ENCODE results near the gene MAD1L1. TPM values are rescaled to one million over a fixed set of nuclear protein-coding genes. Genes with fewer than 3 reads are reported as not detected.

MAD1L1 gene
- total and polyA plus RNA-seq, 3 experiments from 2014 or later, result 43.6 to 185 (median 47.3) TPM

DNA sequence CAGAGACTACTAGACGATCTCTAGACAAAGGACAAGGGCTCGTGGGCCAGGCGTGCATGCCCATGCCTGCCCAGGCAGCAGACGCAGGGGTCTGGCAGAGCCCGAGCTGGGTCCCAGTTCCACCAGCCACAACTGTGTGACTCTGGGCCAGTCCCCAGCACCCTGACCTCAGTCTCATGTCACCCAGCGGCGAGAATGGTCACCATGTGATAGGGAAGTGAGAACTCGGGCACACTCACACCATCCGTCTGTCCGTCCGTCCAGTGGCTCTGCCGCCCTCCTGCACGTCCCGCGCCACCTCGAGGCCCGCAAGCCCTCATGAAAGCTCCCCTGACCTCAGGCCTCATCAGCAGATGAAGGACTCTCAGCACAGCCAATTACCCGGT lies 282.7 kb downstream of the MAD1L1 start:
- CTCF ChIA-PET, result no interaction called here
- H3K4me3 ChIP-seq (ENCODE audit: low read length), result no peak overlapping the region
- H3K27ac Mint-ChIP-seq, result no peak overlapping the region

DNA sequence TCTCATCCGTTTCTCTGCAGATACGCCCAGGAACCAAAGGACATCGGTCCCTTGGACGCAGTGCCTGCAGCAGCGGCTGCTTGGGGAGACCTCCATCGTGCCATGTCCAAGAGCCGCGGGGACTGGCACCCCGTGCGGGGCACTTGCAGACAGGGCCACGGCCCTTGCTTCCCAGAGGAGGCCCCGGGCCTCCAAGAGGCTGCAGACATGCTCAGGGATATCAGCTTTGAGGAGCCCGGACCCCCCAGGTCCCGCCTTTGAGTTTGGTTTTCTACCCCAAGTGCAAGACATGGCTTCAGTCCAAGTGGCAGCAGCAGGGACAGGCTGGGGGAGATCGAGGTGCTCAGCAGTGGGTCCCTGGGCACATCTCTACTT lies 283.1 kb downstream of the MAD1L1 start:
- no peaks in the 10 kb centered on the region for H3K36me3 ChIP-seq (ENCODE audit: insufficient read depth, low read length)
- no peaks in the 10 kb centered on the region for H3K27me3 ChIP-seq (ENCODE audit: insufficient read depth, low read length, poor library complexity, severe bottlenecking)
- H3K27ac ChIP-seq (ENCODE audit: low read depth, low read length), result no peak overlapping the region
- Mint-ChIP-seq H3K27ac (no peak overlapping the region), H3K36me3 (peaks cover 0 to 3% (median 0%) of the 10 kb centered on the region in 3 donors), H3K4me3 (no peak overlapping the region), H3K27me3 (no peaks in the 10 kb centered on the region), H3K4me1 (peaks cover 6 to 28% (median 14%) of the 10 kb centered on the region in 3 donors), H3K9me3 (no peaks in the 10 kb centered on the region)
- peaks cover 21% of the 10 kb centered on the region for H3K4me1 ChIP-seq (ENCODE audit: insufficient read depth, low read length)
- CTCF ChIA-PET, result no interaction called here
- H3K9me3 ChIP-seq (ENCODE audit: low read length), result no peaks in the 10 kb centered on the region
- no peak overlapping the region for H3K4me3 ChIP-seq (ENCODE audit: low read length)
- POLR2A ChIA-PET, result no interaction called here
- DNase-seq, result peak in 1 of 5 donors; percentile 43

More for the DNA sequence above, 282.7 kb downstream of the MAD1L1 start:
- Histone ChIP-seq H3K4me1 (ENCODE audit: insufficient read depth, low read length) (peaks cover 19% of the 10 kb centered on the region), H3K9me3 (ENCODE audit: low read length) (no peaks in the 10 kb centered on the region), H3K36me3 (ENCODE audit: insufficient read depth, low read length) (no peaks in the 10 kb centered on the region), H3K27ac (ENCODE audit: low read depth, low read length) (no peak overlapping the region), H3K27me3 (ENCODE audit: insufficient read depth, low read length, poor library complexity, severe bottlenecking) (no peaks in the 10 kb centered on the region)
- peaks cover 0 to 3% (median 0%) of the 10 kb centered on the region in 3 donors for H3K36me3 Mint-ChIP-seq
- no peaks in the 10 kb centered on the region for H3K9me3 Mint-ChIP-seq
- POLR2A ChIA-PET, result no interaction called here
- DNase-seq, result no peak
- H3K4me1 Mint-ChIP-seq, result peaks cover 6 to 28% (median 14%) of the 10 kb centered on the region in 3 donors
- no peaks in the 10 kb centered on the region for H3K27me3 Mint-ChIP-seq
- no peak overlapping the region for H3K4me3 Mint-ChIP-seq

DNA sequence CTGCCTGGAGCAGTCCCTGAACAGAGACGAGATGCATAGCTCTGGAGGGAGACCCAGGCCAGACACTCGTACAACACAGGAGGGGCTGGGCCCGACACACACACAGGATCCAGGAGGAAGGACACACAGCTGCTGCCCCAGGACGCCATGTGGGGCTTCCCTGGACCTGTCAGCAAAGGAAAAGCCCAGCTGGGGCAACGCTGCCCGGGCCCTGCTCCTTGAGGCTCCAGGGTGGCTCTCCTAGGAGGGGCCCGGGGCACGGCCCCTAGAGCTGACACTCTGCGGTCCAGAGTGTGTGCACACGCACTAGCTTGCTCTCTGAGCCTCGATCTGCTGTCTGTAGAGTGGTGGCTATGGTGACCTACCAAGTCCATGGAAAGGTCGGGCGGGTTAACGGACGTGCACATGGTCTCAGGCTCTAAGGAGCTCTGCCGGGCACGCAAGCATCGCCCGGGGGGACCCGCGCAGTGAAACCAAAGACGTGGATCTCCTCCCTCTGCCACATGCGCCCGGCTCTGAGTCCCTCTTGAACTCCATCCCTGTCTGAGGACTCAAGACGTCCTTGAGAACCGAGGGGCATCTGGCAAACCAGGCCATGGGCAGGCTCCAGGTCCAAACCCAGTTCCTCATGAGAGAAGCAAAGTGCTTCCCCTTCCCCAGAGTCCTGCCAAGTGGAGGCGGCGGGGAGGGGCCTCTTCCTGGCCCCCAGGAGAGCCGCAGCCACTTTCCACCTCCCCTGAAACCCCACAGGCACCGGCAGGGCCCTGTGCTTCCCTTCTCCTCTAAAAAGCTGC lies 283.7 kb downstream of the MAD1L1 start:
- CTCF ChIA-PET, result no interaction called here
- no peak overlapping the region for H3K27ac ChIP-seq (ENCODE audit: low read depth, low read length)

DNA sequence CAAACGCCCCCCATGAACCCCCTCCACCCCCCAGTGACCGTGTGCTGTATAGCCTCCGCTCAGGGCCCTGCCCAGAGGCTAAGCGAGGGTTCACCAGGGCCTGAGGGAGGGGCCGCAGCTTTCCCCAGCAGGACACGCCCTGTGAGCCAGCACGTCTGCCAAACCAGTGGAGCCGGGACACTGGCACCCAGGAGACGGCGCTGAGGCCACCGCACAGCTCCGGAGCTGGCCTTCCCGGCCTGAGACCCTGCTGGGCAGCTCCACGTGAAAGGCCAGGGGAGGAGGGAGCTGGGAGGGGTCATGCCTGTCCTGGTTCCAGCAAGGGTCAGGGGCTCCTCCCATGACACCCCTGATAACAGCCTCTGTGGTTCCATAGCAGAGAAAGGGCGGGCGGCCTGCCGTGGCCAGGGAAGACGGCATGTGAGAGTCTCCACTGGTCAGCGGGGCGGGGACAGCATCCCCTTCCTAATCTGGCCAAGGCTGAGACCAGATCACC lies 284.4 kb downstream of the MAD1L1 start:
- Mint-ChIP-seq H3K9me3 (no peaks in the 10 kb centered on the region), H3K27ac (no peak overlapping the region), H3K36me3 (peaks cover 0 to 3% (median 0%) of the 10 kb centered on the region in 3 donors), H3K4me3 (no peak overlapping the region), H3K27me3 (no peaks in the 10 kb centered on the region), H3K4me1 (peaks cover 16 to 39% (median 24%) of the 10 kb centered on the region in 3 donors)
- Histone ChIP-seq H3K4me1 (ENCODE audit: insufficient read depth, low read length) (peaks cover 34% of the 10 kb centered on the region), H3K27ac (ENCODE audit: low read depth, low read length) (no peak overlapping the region), H3K27me3 (ENCODE audit: insufficient read depth, low read length, poor library complexity, severe bottlenecking) (no peaks in the 10 kb centered on the region), H3K9me3 (ENCODE audit: low read length) (no peaks in the 10 kb centered on the region), H3K36me3 (ENCODE audit: insufficient read depth, low read length) (no peaks in the 10 kb centered on the region), H3K4me3 (ENCODE audit: low read length) (no peak overlapping the region)
- ChIA-PET POLR2A (no interaction called here), CTCF (no interaction called here)
- DNase-seq, result no peak

More for the DNA sequence above, 283.7 kb downstream of the MAD1L1 start:
- Histone ChIP-seq H3K9me3 (ENCODE audit: low read length) (no peaks in the 10 kb centered on the region), H3K4me3 (ENCODE audit: low read length) (no peak overlapping the region), H3K27me3 (ENCODE audit: insufficient read depth, low read length, poor library complexity, severe bottlenecking) (no peaks in the 10 kb centered on the region), H3K36me3 (ENCODE audit: insufficient read depth, low read length) (no peaks in the 10 kb centered on the region), H3K4me1 (ENCODE audit: insufficient read depth, low read length) (peaks cover 27% of the 10 kb centered on the region)
- Mint-ChIP-seq H3K36me3 (peaks cover 0 to 3% (median 0%) of the 10 kb centered on the region in 3 donors), H3K4me3 (no peak overlapping the region), H3K9me3 (no peaks in the 10 kb centered on the region), H3K27me3 (no peaks in the 10 kb centered on the region), H3K27ac (no peak overlapping the region), H3K4me1 (peaks cover 8 to 32% (median 17%) of the 10 kb centered on the region in 3 donors)
- POLR2A ChIA-PET, result no interaction called here
- peak in 1 of 5 donors; percentile 21 for DNase-seq

DNA sequence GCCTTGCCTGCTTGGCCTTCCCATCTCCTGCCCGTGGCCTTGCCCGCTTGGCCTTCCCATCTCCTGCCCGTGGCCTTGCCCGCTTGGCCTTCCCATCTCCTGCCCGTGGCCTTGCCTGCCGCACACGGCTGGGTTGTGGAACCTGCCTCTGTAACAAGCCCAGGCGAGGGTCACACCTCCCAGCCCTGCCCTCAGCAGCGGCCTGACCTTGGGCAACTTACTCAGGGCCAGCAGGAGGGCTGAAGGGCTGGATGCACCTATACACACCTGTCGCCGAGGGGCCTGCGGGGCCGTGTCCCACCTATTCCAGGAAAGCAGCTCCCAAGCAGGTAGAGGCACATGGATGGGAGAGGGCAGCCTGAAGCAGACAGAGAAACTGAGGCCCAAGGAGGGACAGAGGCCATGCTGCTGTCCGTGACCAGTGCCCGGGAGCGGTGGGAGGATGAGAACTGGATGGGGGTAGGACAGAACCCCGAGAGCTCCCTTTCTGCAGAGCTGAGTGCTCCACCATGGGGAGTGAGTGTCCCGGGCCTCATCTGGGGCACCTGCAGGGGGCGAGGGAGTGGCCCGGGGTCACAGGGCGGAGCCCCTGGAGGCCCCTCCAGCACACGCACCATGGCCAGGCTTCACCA lies 285.0 kb downstream of the MAD1L1 start:
- no peak overlapping the region for H3K4me3 ChIP-seq (ENCODE audit: low read length)
- no peak overlapping the region for H3K27ac ChIP-seq (ENCODE audit: low read depth, low read length)
- H3K27ac Mint-ChIP-seq, result no peak overlapping the region
- no peaks in the 10 kb centered on the region for H3K36me3 ChIP-seq (ENCODE audit: insufficient read depth, low read length)
- peaks cover 22 to 45% (median 31%) of the 10 kb centered on the region in 3 donors for H3K4me1 Mint-ChIP-seq
- peaks cover 40% of the 10 kb centered on the region for H3K4me1 ChIP-seq (ENCODE audit: insufficient read depth, low read length)
- H3K27me3 Mint-ChIP-seq, result no peaks in the 10 kb centered on the region
- H3K9me3 ChIP-seq (ENCODE audit: low read length), result no peaks in the 10 kb centered on the region
- peaks cover 0 to 3% (median 0%) of the 10 kb centered on the region in 3 donors for H3K36me3 Mint-ChIP-seq
- DNase-seq, result peak in 1 of 5 donors; percentile 40
- CTCF ChIA-PET, result no interaction called here
- POLR2A ChIA-PET, result interaction anchor here (0.6 kb wide), 1 partner anchor 12 kb away, joined by 5 read pairs; no protein-coding TSS in a partner anchor
- H3K27me3 ChIP-seq (ENCODE audit: insufficient read depth, low read length, poor library complexity, severe bottlenecking), result no peaks in the 10 kb centered on the region
- H3K4me3 Mint-ChIP-seq, result no peak overlapping the region
- no peaks in the 10 kb centered on the region for H3K9me3 Mint-ChIP-seq

DNA sequence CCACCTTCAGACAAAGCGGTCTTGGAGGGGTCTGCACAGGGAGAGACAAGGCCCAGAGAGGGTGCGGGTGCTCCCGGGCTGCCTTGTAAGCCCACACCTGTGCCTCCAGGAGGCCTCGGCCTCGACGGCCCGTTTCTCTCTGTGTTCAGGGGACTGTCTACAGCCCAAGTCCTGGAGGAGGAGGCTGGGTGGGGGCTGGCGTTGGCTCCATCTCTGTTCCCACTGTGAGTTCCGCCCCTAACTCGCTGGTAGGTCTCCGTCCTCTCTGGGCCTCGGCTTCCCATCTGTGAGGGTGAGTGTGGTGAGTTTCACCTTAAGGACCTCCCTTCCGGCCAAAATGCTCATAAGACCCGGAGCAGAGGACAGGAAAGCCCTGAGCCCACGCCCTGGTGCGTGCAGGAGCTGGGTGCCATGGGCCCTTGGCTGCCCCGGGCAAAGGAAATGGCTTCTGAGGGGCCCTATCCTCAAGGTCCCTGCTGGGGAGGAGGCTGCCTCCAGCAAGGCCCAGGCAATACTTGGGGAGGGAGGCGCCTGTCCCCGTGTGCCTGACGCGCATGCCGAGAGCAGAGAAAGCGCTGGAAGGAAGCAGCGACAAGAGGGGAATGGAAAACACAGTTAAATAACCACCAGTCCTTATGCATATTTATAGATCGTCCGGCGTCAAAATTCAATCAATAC lies 285.8 kb downstream of the MAD1L1 start:
- DNase-seq, result no peak
- H3K9me3 Mint-ChIP-seq, result no peaks in the 10 kb centered on the region
- Histone ChIP-seq H3K27ac (ENCODE audit: low read depth, low read length) (no peak overlapping the region), H3K9me3 (ENCODE audit: low read length) (no peaks in the 10 kb centered on the region), H3K36me3 (ENCODE audit: insufficient read depth, low read length) (no peaks in the 10 kb centered on the region), H3K27me3 (ENCODE audit: insufficient read depth, low read length, poor library complexity, severe bottlenecking) (no peaks in the 10 kb centered on the region), H3K4me1 (ENCODE audit: insufficient read depth, low read length) (peaks cover 48% of the 10 kb centered on the region), H3K4me3 (ENCODE audit: low read length) (no peak overlapping the region)
- H3K27ac Mint-ChIP-seq, result no peak overlapping the region
- no peaks in the 10 kb centered on the region for H3K27me3 Mint-ChIP-seq
- H3K4me3 Mint-ChIP-seq, result no peak overlapping the region
- H3K36me3 Mint-ChIP-seq, result peaks cover 0 to 3% (median 0%) of the 10 kb centered on the region in 3 donors
- ChIA-PET POLR2A (interaction anchor here (0.6 kb wide), 1 partner anchor 13 kb away, joined by 5 read pairs; no protein-coding TSS in a partner anchor), CTCF (no interaction called here)
- H3K4me1 Mint-ChIP-seq, result peaks cover 28 to 52% (median 35%) of the 10 kb centered on the region in 3 donors

DNA sequence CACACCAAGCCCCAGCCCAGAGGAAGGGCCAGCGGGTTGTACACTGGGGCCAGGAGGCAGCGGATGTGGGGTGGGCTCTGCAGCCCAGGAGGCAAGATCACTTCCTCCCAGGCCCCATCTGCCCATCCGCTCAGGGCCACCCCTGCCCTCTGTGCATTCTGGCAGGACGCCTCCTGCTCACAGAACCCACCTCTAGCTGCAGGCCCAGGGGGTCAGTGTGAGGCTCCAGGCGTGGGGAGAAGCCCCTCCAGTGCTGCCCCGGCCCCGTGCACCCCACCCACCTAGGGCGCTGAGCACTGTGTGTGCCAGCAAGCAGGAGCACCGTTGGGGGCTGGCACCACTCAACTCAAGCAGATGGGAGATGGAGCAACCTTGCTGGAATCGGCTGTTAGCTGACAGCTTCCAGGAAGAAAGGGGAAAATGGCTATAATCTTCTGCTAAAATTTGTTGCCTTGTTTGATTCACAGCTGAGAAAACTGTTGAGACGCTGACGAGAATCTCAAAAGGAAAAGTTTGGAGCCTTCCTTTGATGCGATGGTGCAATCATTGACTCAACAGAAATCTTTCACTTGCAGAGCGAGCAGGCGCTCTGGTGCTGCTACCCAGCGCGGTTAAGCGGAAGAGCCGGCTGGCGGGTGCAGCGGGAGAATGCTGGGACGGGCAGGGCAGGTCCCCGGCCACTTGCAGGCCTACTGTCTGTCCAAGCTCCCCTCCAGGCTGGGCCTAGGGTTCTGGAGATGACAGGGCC lies 286.5 kb downstream of the MAD1L1 start:
- Mint-ChIP-seq H3K27me3 (no peaks in the 10 kb centered on the region), H3K9me3 (no peaks in the 10 kb centered on the region), H3K4me1 (peaks cover 26 to 52% (median 30%) of the 10 kb centered on the region in 3 donors), H3K27ac (peak overlapping the region in 1 of 8 donors; percentile 11), H3K4me3 (no peak overlapping the region), H3K36me3 (no peaks in the 10 kb centered on the region)
- POLR2A ChIA-PET, result no interaction called here
- peaks cover 48% of the 10 kb centered on the region for H3K4me1 ChIP-seq (ENCODE audit: insufficient read depth, low read length)
- DNase-seq, result no peak
- H3K27ac ChIP-seq (ENCODE audit: low read depth, low read length), result no peak overlapping the region
- no peaks in the 10 kb centered on the region for H3K36me3 ChIP-seq (ENCODE audit: insufficient read depth, low read length)
- H3K27me3 ChIP-seq (ENCODE audit: insufficient read depth, low read length, poor library complexity, severe bottlenecking), result no peaks in the 10 kb centered on the region
- no peaks in the 10 kb centered on the region for H3K9me3 ChIP-seq (ENCODE audit: low read length)
- CTCF ChIA-PET, result no interaction called here
- H3K4me3 ChIP-seq (ENCODE audit: low read length), result no peak overlapping the region
